AG10803 (cell line): ENCODE results near the gene RELN.
"Not testable (repeated sequence)": the region's sequence is repeated elsewhere in the genome, so short reads cannot be mapped to it uniquely, and the experiment has no call there.

Experiments used
- DNase-seq: peaks from one replicate; pipeline ENCODE4 v3.0.0; 2010; ENCODE audit warnings: low read depth
- H3K4me3 ChIP-seq: 2 replicates; pipeline ENCODE4 v1.5.1; 2011; ENCODE audit warnings: mild to moderate bottlenecking, low read length, control low read depth
- CTCF ChIP-seq: conservative IDR thresholded peaks from 2 replicates; pipeline ENCODE4 v1.5.1; 2011; ENCODE audit warnings: mild to moderate bottlenecking, low read length, control low read depth, inconsistent platforms

RELN gene

GRCh38 chr7:103989200-103989784, at the start of gene RELN:
RELN (minus strand) TSS chr7:103989658; CDS start chr7:103989356, 302 bp downstream.
- peak; percentile 13 for DNase-seq

GRCh38 chr7:104038136-104038535, 48.7 kb upstream of the RELN start:
- no peak overlapping the region for H3K4me3 ChIP-seq
- no peak for TF ChIP-seq CTCF
- no peak for DNase-seq

More at GRCh38 chr7:103989200-103989784, at the start of gene RELN:
- no peak for TF ChIP-seq CTCF
- H3K4me3 ChIP-seq: peak within 1 kb of the TSS; percentile 50

GRCh38 chr7:104036889-104037288, 47.4 kb upstream of the RELN start:
- not testable (repeated sequence) for DNase-seq, H3K4me3 ChIP-seq

GRCh38 chr7:104035351-104035750, 45.9 kb upstream of the RELN start:
- H3K4me3 ChIP-seq: no peak overlapping the region
- TF ChIP-seq CTCF: no peak
- DNase-seq: no peak

GRCh38 chr7:104034679-104035078, 45.2 kb upstream of the RELN start:
- TF ChIP-seq CTCF: no peak
- no peak for DNase-seq
- no peak overlapping the region for H3K4me3 ChIP-seq

- DNase-seq: no peak
- no peak for TF ChIP-seq CTCF
- H3K4me3 ChIP-seq: no peak overlapping the region
These were observed 44.4 kb upstream of the RELN start for GRCh38 chr7:104033837-104034236.

- no peak for TF ChIP-seq CTCF
- no peak for DNase-seq
- H3K4me3 ChIP-seq: no peak overlapping the region
These were observed 43.0 kb upstream of the RELN start for GRCh38 chr7:104032486-104032885.

- no peak for TF ChIP-seq CTCF
- DNase-seq: no peak
- H3K4me3 ChIP-seq: no peak overlapping the region
These were observed 40.3 kb upstream of the RELN start for GRCh38 chr7:104029765-104030164.
